Right lobe of liver (tissue), 4 donors: Measurements from ENCODE around the gene FAM228A.

ENCODE experiments used
- CTCF ChIP-seq, 4 donors: fragments of 200-600 bp in 3 of 4; fragments of 450-650 bp in 1 of 4; IDR thresholded peaks; one replicate each; pipeline versions ENCODE4 v1.5.1 to v1.8.0; 2016 to 2022; ENCODE audit warnings: antibody characterized with exemption in 4 of 4, mild to moderate bottlenecking in 2 of 4
- POLR2A ChIP-seq: fragments of 450-650 bp; IDR thresholded peaks from one replicate; pipeline ENCODE4 v1.6.1; 2017; ENCODE audit warnings: antibody characterized with exemption, mild to moderate bottlenecking
- donor health status: DM: no; HTN: no; CAD: no.
- donor health status: DM: no; HTN: no; CAD: no.
- donor health status: DM: no; HTN: yes; CAD: no.

GRCh38 chr2:24210106-24210455 lies 35.2 kb downstream of the FAM228A start:
- TF ChIP-seq CTCF (IDR thresholded peaks at IDR 0.05) (no peak), POLR2A (no peak)
